Stimulated activated naive B cell treated with anti-CD40 and anti-IgM and Interleukin-4, amounts not matched to agents 10 μg/mL and 1 μg/mL and 100 μg/mL, for 72 hours (primary cell): Measurements from ENCODE around the gene EEF1AKMT4.

Source experiments
- ATAC-seq, 2 donors: fragments of 150-1000 bp; cut with Tn5 transposase; replicated peaks; 2 replicates each; pipeline ENCODE4 v1.10.0; 2021; ENCODE audit warnings: moderate library complexity in 1 of 2
- DNase-seq: peaks from one replicate; pipeline ENCODE4 v3.0.0; 2021
- H3K27ac Mint-ChIP-seq: one replicate; pipeline ENCODE4 v1.8.0; 2022; ENCODE audit warnings: mild to moderate bottlenecking, mixed read lengths
- H3K27me3 Mint-ChIP-seq, 2 donors: one replicate each; pipeline ENCODE4 v1.8.0; 2022; ENCODE audit warnings: mixed read lengths in 2 of 2
- H3K36me3 Mint-ChIP-seq, 2 donors: one replicate each; pipeline ENCODE4 v1.8.0; 2022; ENCODE audit warnings: mixed read lengths in 2 of 2, mild to moderate bottlenecking in 1 of 2
- H3K4me1 Mint-ChIP-seq, 2 donors: one replicate each; pipeline ENCODE4 v1.8.0; 2022; ENCODE audit warnings: mixed read lengths in 2 of 2, mild to moderate bottlenecking in 1 of 2
- H3K4me3 Mint-ChIP-seq, 2 donors: one replicate each; pipeline ENCODE4 v1.8.0; 2022; ENCODE audit warnings: mild to moderate bottlenecking in 2 of 2, mixed read lengths in 2 of 2, moderate library complexity in 1 of 2
- H3K9me3 Mint-ChIP-seq, 2 donors: one replicate each; pipeline ENCODE4 v1.8.0; 2022; ENCODE audit warnings: mixed read lengths in 2 of 2, mild to moderate bottlenecking in 1 of 2

The EEF1AKMT4 gene

GRCh38 chr3:184230603-184231528 lies 18.6 kb upstream of the EEF1AKMT4 start:
- H3K9me3 Mint-ChIP-seq = no peaks in the 10 kb centered on the region
- peaks cover 51 to 59% of the 10 kb centered on the region in 2 donors for H3K27me3 Mint-ChIP-seq
- H3K4me3 Mint-ChIP-seq = peak overlapping the region; percentile 46 to 65
- no peaks in the 10 kb centered on the region for H3K36me3 Mint-ChIP-seq
- H3K27ac Mint-ChIP-seq = peak overlapping the region; percentile 81
- ATAC-seq (no peak), DNase-seq (no peak)
- peaks cover 13 to 18% of the 10 kb centered on the region in 2 donors for H3K4me1 Mint-ChIP-seq

- DNase-seq (no peak), ATAC-seq (no peak)
- H3K4me3 Mint-ChIP-seq = peak overlapping the region; percentile 46 to 65
- H3K36me3 Mint-ChIP-seq = no peaks in the 10 kb centered on the region
- peaks cover 51 to 52% of the 10 kb centered on the region in 2 donors for H3K27me3 Mint-ChIP-seq
- H3K4me1 Mint-ChIP-seq = peaks cover 13 to 18% of the 10 kb centered on the region in 2 donors
- H3K9me3 Mint-ChIP-seq = no peaks in the 10 kb centered on the region
- no peak overlapping the region for H3K27ac Mint-ChIP-seq
Measured at GRCh38 chr3:184231671-184232070, 17.8 kb upstream of the EEF1AKMT4 start.

GRCh38 chr3:184233127-184233843 lies 16.2 kb upstream of the EEF1AKMT4 start:
- Mint-ChIP-seq H3K4me1 (peaks cover 13 to 18% of the 10 kb centered on the region in 2 donors), H3K9me3 (no peaks in the 10 kb centered on the region), H3K4me3 (no peak overlapping the region), H3K27ac (no peak overlapping the region), H3K36me3 (no peaks in the 10 kb centered on the region), H3K27me3 (peaks cover 39 to 41% of the 10 kb centered on the region in 2 donors)
- DNase-seq = no peak
- ATAC-seq = no peak

DNA sequence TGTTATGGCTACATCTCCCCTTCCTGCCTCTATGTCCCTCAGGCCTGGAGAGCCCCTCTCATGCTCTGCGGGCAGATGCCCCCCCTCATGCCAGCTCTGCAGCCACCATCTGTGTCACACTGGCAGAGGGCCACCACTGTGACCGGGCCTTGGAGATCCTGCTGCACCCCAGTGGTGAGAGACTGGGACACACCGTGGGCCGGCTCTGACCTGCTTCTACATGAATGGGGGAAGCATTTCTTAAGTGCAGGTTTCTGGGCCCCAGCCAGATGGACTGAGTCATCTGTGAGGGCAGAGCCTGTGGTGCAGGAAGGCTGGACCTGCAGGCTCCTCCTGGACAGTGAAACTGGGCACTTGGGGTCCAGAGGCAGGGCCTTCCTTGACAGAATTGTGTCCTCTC lies 15.2 kb upstream of the EEF1AKMT4 start:
- ATAC-seq = no peak
- no peak for DNase-seq
- Mint-ChIP-seq H3K4me1 (peaks cover 10 to 11% of the 10 kb centered on the region in 2 donors), H3K4me3 (no peak overlapping the region), H3K36me3 (no peaks in the 10 kb centered on the region), H3K9me3 (no peaks in the 10 kb centered on the region), H3K27me3 (peaks cover 30 to 33% of the 10 kb centered on the region in 2 donors), H3K27ac (no peak overlapping the region)

DNA sequence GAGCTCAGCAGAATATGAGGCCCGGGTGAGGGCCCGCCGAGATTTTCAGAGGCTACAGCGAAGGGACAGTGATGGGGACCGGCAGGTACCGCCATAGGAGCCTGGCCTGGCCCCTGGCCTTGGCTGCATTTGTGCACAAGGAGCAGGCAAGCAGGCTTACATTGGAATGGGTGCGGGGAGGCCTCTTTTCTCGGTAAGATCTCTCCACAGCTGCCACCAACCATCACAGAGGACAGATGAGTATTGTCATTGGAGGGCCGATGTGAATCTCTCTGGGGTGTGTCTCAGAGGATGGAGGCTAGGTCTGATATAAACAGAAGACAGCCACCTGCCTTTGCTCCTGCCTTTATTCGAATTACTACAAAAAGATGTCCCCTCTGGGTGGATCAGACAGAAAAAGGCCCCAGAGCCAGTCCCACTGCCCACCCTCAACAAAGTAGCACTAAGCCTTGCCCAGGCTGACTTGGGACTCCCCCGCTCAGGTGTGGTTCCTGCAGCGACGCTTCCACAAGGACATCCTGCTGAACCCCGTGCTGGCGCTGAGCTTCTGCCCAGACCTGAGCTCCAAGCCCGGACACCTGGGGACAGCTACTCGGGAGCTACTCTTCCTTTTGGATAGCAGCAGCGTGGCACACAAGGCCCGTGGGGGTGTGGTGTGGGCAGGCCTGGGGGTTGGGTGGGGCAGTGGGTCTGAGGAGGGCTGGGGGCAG lies 14.6 kb upstream of the EEF1AKMT4 start:
- no peak for ATAC-seq
- H3K9me3 Mint-ChIP-seq = no peaks in the 10 kb centered on the region
- H3K27me3 Mint-ChIP-seq = peaks cover 30 to 33% of the 10 kb centered on the region in 2 donors
- DNase-seq = no peak
- no peaks in the 10 kb centered on the region for H3K36me3 Mint-ChIP-seq
- H3K27ac Mint-ChIP-seq = no peak overlapping the region
- peaks cover 10 to 11% of the 10 kb centered on the region in 2 donors for H3K4me1 Mint-ChIP-seq
- no peak overlapping the region for H3K4me3 Mint-ChIP-seq

GRCh38 chr3:184235381-184236032 lies 14.0 kb upstream of the EEF1AKMT4 start:
- Mint-ChIP-seq H3K4me3 (no peak overlapping the region), H3K27ac (no peak overlapping the region), H3K4me1 (peaks cover 10 to 11% of the 10 kb centered on the region in 2 donors), H3K9me3 (no peaks in the 10 kb centered on the region), H3K27me3 (peaks cover 30 to 33% of the 10 kb centered on the region in 2 donors), H3K36me3 (no peaks in the 10 kb centered on the region)
- DNase-seq (no peak), ATAC-seq (no peak)

- Mint-ChIP-seq H3K4me1 (peaks cover 7 to 8% of the 10 kb centered on the region in 2 donors), H3K27me3 (peaks cover 26 to 30% of the 10 kb centered on the region in 2 donors), H3K27ac (no peak overlapping the region), H3K9me3 (no peaks in the 10 kb centered on the region), H3K36me3 (no peaks in the 10 kb centered on the region), H3K4me3 (no peak overlapping the region)
- ATAC-seq (no peak), DNase-seq (no peak)
Measured at GRCh38 chr3:184236033-184236410, 13.4 kb upstream of the EEF1AKMT4 start.

DNA sequence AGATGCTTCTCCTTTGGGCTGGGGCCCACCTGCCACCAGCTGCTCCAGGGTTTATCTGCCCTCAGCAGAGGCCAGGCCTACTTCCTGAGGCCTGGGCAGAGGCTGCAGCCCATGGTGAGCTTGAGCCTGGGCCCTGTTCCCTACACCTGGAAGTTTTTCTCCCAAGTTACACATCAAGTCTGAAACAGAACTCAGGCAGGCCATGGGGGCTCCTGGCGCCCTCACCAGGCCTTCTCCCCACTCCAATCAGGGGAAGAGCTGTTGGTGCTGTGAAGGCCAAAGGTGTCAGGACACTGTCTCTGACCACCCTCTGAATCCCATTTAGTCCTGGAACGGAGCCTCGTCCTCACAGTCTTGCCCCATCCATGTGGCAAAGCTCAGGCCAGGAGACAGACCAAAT lies 12.8 kb upstream of the EEF1AKMT4 start:
- Mint-ChIP-seq H3K27ac (no peak overlapping the region), H3K9me3 (no peaks in the 10 kb centered on the region), H3K4me1 (peaks cover 1% of the 10 kb centered on the region in 2 donors), H3K4me3 (no peak overlapping the region), H3K27me3 (peaks cover 20 to 24% of the 10 kb centered on the region in 2 donors), H3K36me3 (no peaks in the 10 kb centered on the region)
- ATAC-seq (no peak), DNase-seq (no peak)

DNA sequence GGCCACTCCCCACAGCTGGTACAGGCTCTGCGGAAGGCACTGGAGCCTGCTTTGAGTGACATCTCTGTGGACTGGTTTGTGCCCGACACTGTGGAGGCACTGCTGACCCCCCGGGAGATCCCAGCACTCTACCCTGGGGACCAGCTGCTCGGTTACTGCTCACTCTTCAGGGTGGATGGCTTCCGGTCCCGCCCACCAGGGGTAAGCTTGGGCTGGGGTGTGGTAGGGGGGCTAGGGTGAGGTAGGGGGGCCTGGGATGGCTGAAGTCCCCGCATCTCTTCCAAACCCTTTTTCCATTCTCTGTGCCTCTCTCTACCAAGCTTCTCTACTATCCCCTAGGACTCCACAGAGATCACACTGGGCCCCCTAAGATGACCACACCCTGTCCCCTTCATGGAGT lies 12.3 kb upstream of the EEF1AKMT4 start:
- Mint-ChIP-seq H3K27me3 (peaks cover 14 to 18% of the 10 kb centered on the region in 2 donors), H3K4me1 (no peaks in the 10 kb centered on the region), H3K4me3 (no peak overlapping the region), H3K36me3 (peaks cover 2% of the 10 kb centered on the region in 2 donors), H3K9me3 (no peaks in the 10 kb centered on the region), H3K27ac (no peak overlapping the region)
- ATAC-seq (no peak), DNase-seq (no peak)

- no peaks in the 10 kb centered on the region for H3K4me1 Mint-ChIP-seq
- no peak for ATAC-seq
- H3K27me3 Mint-ChIP-seq = peaks cover 8 to 12% of the 10 kb centered on the region in 2 donors
- no peak overlapping the region for H3K4me3 Mint-ChIP-seq
- H3K27ac Mint-ChIP-seq = no peak overlapping the region
- H3K36me3 Mint-ChIP-seq = peaks cover 6 to 8% of the 10 kb centered on the region in 2 donors
- H3K9me3 Mint-ChIP-seq = no peaks in the 10 kb centered on the region
- DNase-seq = no peak
Measured at GRCh38 chr3:184237807-184238206, 11.7 kb upstream of the EEF1AKMT4 start.

- Mint-ChIP-seq H3K4me3 (no peak overlapping the region), H3K4me1 (no peaks in the 10 kb centered on the region), H3K27ac (no peak overlapping the region), H3K36me3 (peaks cover 8 to 10% of the 10 kb centered on the region in 2 donors), H3K27me3 (peaks cover 3 to 8% of the 10 kb centered on the region in 2 donors), H3K9me3 (no peaks in the 10 kb centered on the region)
- DNase-seq (no peak), ATAC-seq (no peak)
Measured at GRCh38 chr3:184238246-184238818, 11.1 kb upstream of the EEF1AKMT4 start.

- DNase-seq (no peak), ATAC-seq (no peak)
- Mint-ChIP-seq H3K4me3 (no peak overlapping the region), H3K36me3 (peaks cover 11 to 17% of the 10 kb centered on the region in 2 donors), H3K27me3 (peaks cover 0 to under 1% of the 10 kb centered on the region in 2 donors), H3K4me1 (peaks cover 0 to 2% of the 10 kb centered on the region in 2 donors), H3K27ac (no peak overlapping the region), H3K9me3 (no peaks in the 10 kb centered on the region)
Measured at GRCh38 chr3:184239221-184239620, 10.3 kb upstream of the EEF1AKMT4 start.

DNA sequence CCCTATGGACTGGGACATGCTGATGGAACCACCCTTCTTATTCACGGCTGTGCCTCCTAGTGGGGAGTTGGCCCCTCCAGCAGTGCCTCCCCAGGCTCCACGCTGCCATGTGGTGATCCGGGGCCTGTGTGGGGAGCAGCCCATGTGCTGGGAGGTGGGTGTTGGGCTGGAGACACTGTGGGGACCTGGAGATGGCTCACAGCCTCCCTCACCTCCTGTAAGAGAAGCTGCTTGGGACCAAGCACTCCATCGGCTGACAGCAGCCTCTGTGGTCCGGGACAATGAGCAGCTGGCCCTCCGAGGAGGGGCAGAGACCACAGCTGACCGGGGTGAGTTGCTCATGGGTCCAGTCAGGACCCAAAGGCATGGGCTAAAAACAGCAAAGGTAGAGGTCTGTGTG lies 9.8 kb upstream of the EEF1AKMT4 start:
- peaks cover 0 to 4% of the 10 kb centered on the region in 2 donors for H3K4me1 Mint-ChIP-seq
- no peak for ATAC-seq
- H3K27ac Mint-ChIP-seq = peak overlapping the region; percentile 1
- H3K27me3 Mint-ChIP-seq = no peaks in the 10 kb centered on the region
- no peaks in the 10 kb centered on the region for H3K9me3 Mint-ChIP-seq
- DNase-seq = no peak
- no peak overlapping the region for H3K4me3 Mint-ChIP-seq
- H3K36me3 Mint-ChIP-seq = peaks cover 15 to 22% of the 10 kb centered on the region in 2 donors
